ENCODE measurements around the gene BRSK2. TPM values are rescaled to one million over a fixed set of nuclear protein-coding genes. Genes with fewer than 3 reads are reported as not detected.
"Not testable (repeated sequence)": the region's sequence is repeated elsewhere in the genome, so short reads cannot be mapped to it uniquely, and the experiment has no call there.

Gene BRSK2
- total RNA-seq, 1 experiment from 2014 or later, result 1.2 TPM

- no peaks in the 10 kb centered on the region for H3F3A ChIP-seq (ENCODE audit: low read length, unreplicated experiment)
- ChIA-PET CTCF (no interaction called here), POLR2A (ENCODE audit: unreplicated experiment) (no interaction called here)
- peaks cover 41% of the 10 kb centered on the region for H3K79me2 ChIP-seq (ENCODE audit: low read length)
- H3K4me3 ChIP-seq (ENCODE audit: low read length), result no peak overlapping the region
- no peak for TF ChIP-seq EZH2 (IDR thresholded peaks at IDR 0.05; ENCODE audit: low read length, unreplicated experiment)
- no peak for TF ChIP-seq EZH2phosphoT487 (IDR thresholded peaks at IDR 0.05; ENCODE audit: borderline replicate concordance, low read length)
- TF ChIP-seq CTCF (conservative IDR thresholded peaks at IDR 0.05; ENCODE audit: low read depth, low read length), result no peak
- H3K36me3 ChIP-seq (ENCODE audit: low read depth, low read length), result no peaks in the 10 kb centered on the region
- BruUV-seq (replicated peaks), result no TSS peak
- intact Hi-C loops (cut with micrococcal nuclease), result no loop called here
- H3K4me1 ChIP-seq (ENCODE audit: insufficient read depth, low read length), result no peaks in the 10 kb centered on the region
- peaks cover 15% of the 10 kb centered on the region; the same call in 1 of the 2 replicates for H4K20me1 ChIP-seq (ENCODE audit: low read length)
- H2AFZ ChIP-seq (ENCODE audit: low read length), result no peak overlapping the region
- H3K9ac ChIP-seq (ENCODE audit: low read length), result no peak overlapping the region
- no peak overlapping the region for H3K4me2 ChIP-seq (ENCODE audit: low read length)
- H3K9me2 ChIP-seq (replicated peaks; ENCODE audit: low read length), result no peaks in the 10 kb centered on the region
- no peaks in the 10 kb centered on the region for H3K9me3 ChIP-seq (ENCODE audit: low read length)
- H3K27me3 ChIP-seq (ENCODE audit: low read length), result no peaks in the 10 kb centered on the region
- ATAC-seq (no peak), DNase-seq (no peak)
- H3K27ac ChIP-seq (ENCODE audit: low read length), result no peak overlapping the region
Observed at GRCh38 chr11:1508986-1509385, 119.3 kb downstream of the BRSK2 start.

GRCh38 chr11:1509626-1510255, 120.0 kb downstream of the BRSK2 start:
- POLR2A ChIA-PET (ENCODE audit: unreplicated experiment), result no interaction called here
- H3F3A ChIP-seq (ENCODE audit: low read length, unreplicated experiment), result no peaks in the 10 kb centered on the region
- H4K20me1 ChIP-seq (ENCODE audit: low read length), result peaks cover 21% of the 10 kb centered on the region; the same call in 1 of the 2 replicates
- H3K4me1 ChIP-seq (ENCODE audit: insufficient read depth, low read length), result no peaks in the 10 kb centered on the region
- CTCF ChIA-PET, result no interaction called here
- no peak overlapping the region for H3K9ac ChIP-seq (ENCODE audit: low read length)
- TF ChIP-seq EZH2phosphoT487 (IDR thresholded peaks at IDR 0.05; ENCODE audit: borderline replicate concordance, low read length) (no peak), EZH2 (IDR thresholded peaks at IDR 0.05; ENCODE audit: low read length, unreplicated experiment) (no peak), CTCF (conservative IDR thresholded peaks at IDR 0.05; ENCODE audit: low read depth, low read length) (no peak)
- H3K9me3 ChIP-seq (ENCODE audit: low read length), result no peaks in the 10 kb centered on the region
- DNase-seq, result no peak
- H3K79me2 ChIP-seq (ENCODE audit: low read length), result peaks cover 48% of the 10 kb centered on the region
- no peak overlapping the region for H3K27ac ChIP-seq (ENCODE audit: low read length)
- intact Hi-C loops (cut with micrococcal nuclease), result loop anchor here (10.0 kb wide), 1 partner anchor 395 kb away; no protein-coding TSS in a partner anchor
- no peaks in the 10 kb centered on the region for H3K36me3 ChIP-seq (ENCODE audit: low read depth, low read length)
- H3K27me3 ChIP-seq (ENCODE audit: low read length), result no peaks in the 10 kb centered on the region
- ATAC-seq, result no peak
- no peaks in the 10 kb centered on the region for H3K9me2 ChIP-seq (replicated peaks; ENCODE audit: low read length)
- no peak overlapping the region for H2AFZ ChIP-seq (ENCODE audit: low read length)
- H3K4me2 ChIP-seq (ENCODE audit: low read length), result no peak overlapping the region
- BruUV-seq (replicated peaks), result no TSS peak
- H3K4me3 ChIP-seq (ENCODE audit: low read length), result no peak overlapping the region

GRCh38 chr11:1510351-1510750, 120.6 kb downstream of the BRSK2 start:
- H3K4me2 ChIP-seq (ENCODE audit: low read length); CTCF ChIA-PET; H2AFZ ChIP-seq (ENCODE audit: low read length); H3K27ac ChIP-seq (ENCODE audit: low read length); H3K9me2 ChIP-seq (replicated peaks; ENCODE audit: low read length); ATAC-seq; H3K9me3 ChIP-seq (ENCODE audit: low read length); H3K36me3 ChIP-seq (ENCODE audit: low read depth, low read length); BruUV-seq (replicated peaks); H3K4me1 ChIP-seq (ENCODE audit: insufficient read depth, low read length); H3K9ac ChIP-seq (ENCODE audit: low read length); H3K4me3 ChIP-seq (ENCODE audit: low read length); POLR2A ChIA-PET (ENCODE audit: unreplicated experiment); DNase-seq; H3F3A ChIP-seq (ENCODE audit: low read length, unreplicated experiment); H3K27me3 ChIP-seq (ENCODE audit: low read length): not testable (repeated sequence)
- Histone ChIP-seq H3K79me2 (ENCODE audit: low read length) (peaks cover 54% of the 10 kb centered on the region), H4K20me1 (ENCODE audit: low read length) (peaks cover 27% of the 10 kb centered on the region; the same call in 1 of the 2 replicates)
- intact Hi-C loops (cut with micrococcal nuclease), result loop anchor here (10.0 kb wide), 1 partner anchor 396 kb away; no protein-coding TSS in a partner anchor
